Natural killer cell treated with Interleukin-12 subunit alpha and Interleukin-12 subunit beta and Interleukin-15 and Interleukin-18, amount 100 ng/mL, for 72 hours (primary cell): ENCODE measurements around the gene IFNGR2. TPM values are rescaled to one million over a fixed set of nuclear protein-coding genes. Genes with fewer than 3 reads are reported as not detected.

Source experiments
- ATAC-seq, 2 donors: fragments of 150-1000 bp; cut with Tn5 transposase in 1 of 2; sonication (Bioruptor Pico), chemical (Tn5 transposase) in 1 of 2; 2 replicates each; pipeline ENCODE4 v1.10.0; 2021
- DNase-seq: peaks from one replicate; pipeline ENCODE4 v3.0.0; 2022; ENCODE audit warnings: low spot score
- H3K27ac Mint-ChIP-seq, 2 donors: 1 replicate in 1 of 2; 2 replicates in 1 of 2; pipeline ENCODE4 v1.8.0; 2022; ENCODE audit warnings: mixed read lengths in 2 of 2, mild to moderate bottlenecking in 1 of 2, moderate library complexity in 1 of 2
- H3K27me3 Mint-ChIP-seq, 2 donors: 1 replicate in 1 of 2; 2 replicates in 1 of 2; pipeline ENCODE4 v1.8.0; 2022; ENCODE audit warnings: mixed read lengths in 2 of 2
- H3K36me3 Mint-ChIP-seq: one replicate; pipeline ENCODE4 v1.8.0; 2022; ENCODE audit warnings: mixed read lengths
- H3K4me1 Mint-ChIP-seq, 2 donors: 1 replicate in 1 of 2; 2 replicates in 1 of 2; pipeline ENCODE4 v1.8.0; 2022; ENCODE audit warnings: low read depth in 2 of 2, mixed read lengths in 2 of 2, mild to moderate bottlenecking in 1 of 2
- H3K4me3 Mint-ChIP-seq: one replicate; pipeline ENCODE4 v1.8.0; 2022; ENCODE audit warnings: mixed read lengths
- H3K9me3 Mint-ChIP-seq: 2 replicates; pipeline ENCODE4 v1.8.0; 2022; ENCODE audit warnings: mixed read lengths
- total RNA-seq, 2 donors: library from RNA; stranded (reverse); gene quantifications; one replicate each; pipeline ENCODE4 v1.2.3, GENCODE V29; 2022

Gene IFNGR2
- total RNA-seq, 2 donors from 2014 or later, result 1.6 TPM; not detected in 1

DNA sequence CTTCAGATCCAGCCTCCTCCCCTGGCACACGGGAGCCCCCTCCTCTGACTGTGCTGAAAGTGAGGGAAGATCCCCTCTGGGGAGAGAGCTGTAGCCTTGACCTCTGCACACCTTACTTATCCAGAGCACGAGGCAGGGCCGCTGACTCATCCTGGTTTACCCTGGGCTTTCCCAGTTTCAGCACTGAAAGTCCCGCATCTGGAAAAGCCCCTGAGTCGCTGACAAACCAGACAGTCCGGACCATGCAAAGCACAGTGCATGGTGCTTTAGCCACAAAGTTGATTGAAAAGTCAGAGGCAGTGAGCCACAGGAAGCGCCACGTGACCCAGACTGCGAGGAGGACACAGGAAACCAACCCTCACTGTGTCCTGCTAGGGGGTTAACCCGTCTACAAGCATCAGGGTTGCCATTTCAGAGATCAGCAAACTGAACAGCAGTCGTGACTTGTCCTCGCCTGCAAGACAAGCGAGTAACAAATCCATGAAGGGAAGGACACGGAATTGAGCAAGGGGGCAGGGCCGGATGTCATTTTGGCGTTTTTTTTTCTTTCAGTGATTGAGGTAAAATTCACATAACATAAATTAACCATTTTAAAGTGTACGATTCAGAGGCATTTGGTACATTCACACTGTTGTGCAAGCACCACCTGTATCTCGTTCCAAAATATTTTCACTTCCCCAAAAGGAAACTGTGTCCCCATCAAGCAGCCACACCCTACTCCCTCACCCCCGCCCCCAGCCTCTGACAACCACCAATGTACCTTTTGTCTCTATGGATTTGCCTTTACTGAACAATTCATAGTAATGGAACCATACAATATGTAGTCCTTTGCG is 19.9 kb upstream of the IFNGR2 start:
- peak; percentile 78 to 83 for ATAC-seq
- peak overlapping the region; percentile 70 to 88 for H3K27ac Mint-ChIP-seq
- peaks cover 20 to 44% of the 10 kb centered on the region in 2 donors for H3K27me3 Mint-ChIP-seq
- no peaks in the 10 kb centered on the region for H3K36me3 Mint-ChIP-seq
- no peaks in the 10 kb centered on the region for H3K9me3 Mint-ChIP-seq
- peak; percentile 93 for DNase-seq
- peak overlapping the region; percentile 76 for H3K4me3 Mint-ChIP-seq
- H3K4me1 Mint-ChIP-seq, result peaks cover 47 to 56% of the 10 kb centered on the region in 2 donors

GRCh38 chr21:33384841-33385331 is 18.3 kb upstream of the IFNGR2 start:
- Mint-ChIP-seq H3K36me3 (no peaks in the 10 kb centered on the region), H3K4me1 (peaks cover 49 to 56% of the 10 kb centered on the region in 2 donors), H3K4me3 (peak overlapping the region; percentile 48), H3K27ac (peak overlapping the region; percentile 61 to 88), H3K27me3 (peaks cover 25 to 47% of the 10 kb centered on the region in 2 donors), H3K9me3 (no peaks in the 10 kb centered on the region)
- peak; percentile 85 for ATAC-seq
- DNase-seq, result peak; percentile 72

DNA sequence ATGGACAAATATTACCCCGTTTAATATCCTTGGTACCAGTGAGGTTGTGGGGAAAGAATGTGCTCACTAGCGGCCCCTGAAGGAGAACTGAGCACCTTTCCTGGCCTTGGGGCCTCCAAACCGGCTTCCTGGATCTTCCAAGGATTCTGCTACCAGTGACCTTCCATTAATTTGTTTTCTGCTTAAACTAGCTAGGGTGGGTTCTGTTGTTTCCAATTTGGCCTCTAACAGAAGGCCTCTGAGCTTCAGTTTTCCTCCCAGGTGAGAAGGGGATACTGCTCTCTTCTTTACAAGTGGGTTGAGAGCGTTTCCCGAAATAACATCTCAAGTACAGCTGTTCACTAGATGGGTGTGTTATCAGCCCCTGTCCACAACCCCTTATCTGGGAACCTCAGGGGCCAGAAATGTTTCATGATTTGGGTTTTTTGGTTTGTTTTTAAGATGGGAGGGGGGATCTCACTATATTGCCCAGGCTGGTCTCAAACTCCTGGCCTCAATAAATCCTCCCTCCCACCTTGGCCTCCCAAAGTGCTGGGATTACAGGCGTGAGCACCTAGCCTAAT is 16.9 kb upstream of the IFNGR2 start:
- DNase-seq, result no peak
- Mint-ChIP-seq H3K4me1 (peaks cover 35 to 42% of the 10 kb centered on the region in 2 donors), H3K27me3 (peaks cover 31 to 49% of the 10 kb centered on the region in 2 donors), H3K36me3 (no peaks in the 10 kb centered on the region), H3K27ac (no peak overlapping the region), H3K4me3 (no peak overlapping the region), H3K9me3 (no peaks in the 10 kb centered on the region)
- no peak for ATAC-seq

- Mint-ChIP-seq H3K36me3 (no peaks in the 10 kb centered on the region), H3K4me3 (no peak overlapping the region), H3K9me3 (no peaks in the 10 kb centered on the region), H3K4me1 (peaks cover 34 to 35% of the 10 kb centered on the region in 2 donors), H3K27ac (no peak overlapping the region), H3K27me3 (peaks cover 31 to 47% of the 10 kb centered on the region in 2 donors)
- DNase-seq (no peak), ATAC-seq (no peak)
Observed at GRCh38 chr21:33387294-33387693, 15.9 kb upstream of the IFNGR2 start.

- Mint-ChIP-seq H3K27me3 (peaks cover 35 to 51% of the 10 kb centered on the region in 2 donors), H3K4me1 (peaks cover 25 to 26% of the 10 kb centered on the region in 2 donors), H3K27ac (peak overlapping the region in 1 of 2 donors; percentile 78), H3K9me3 (no peaks in the 10 kb centered on the region), H3K4me3 (peak overlapping the region; percentile 15), H3K36me3 (no peaks in the 10 kb centered on the region)
- no peak for ATAC-seq
- DNase-seq, result no peak
Observed at GRCh38 chr21:33388188-33388587, 15.0 kb upstream of the IFNGR2 start.

DNA sequence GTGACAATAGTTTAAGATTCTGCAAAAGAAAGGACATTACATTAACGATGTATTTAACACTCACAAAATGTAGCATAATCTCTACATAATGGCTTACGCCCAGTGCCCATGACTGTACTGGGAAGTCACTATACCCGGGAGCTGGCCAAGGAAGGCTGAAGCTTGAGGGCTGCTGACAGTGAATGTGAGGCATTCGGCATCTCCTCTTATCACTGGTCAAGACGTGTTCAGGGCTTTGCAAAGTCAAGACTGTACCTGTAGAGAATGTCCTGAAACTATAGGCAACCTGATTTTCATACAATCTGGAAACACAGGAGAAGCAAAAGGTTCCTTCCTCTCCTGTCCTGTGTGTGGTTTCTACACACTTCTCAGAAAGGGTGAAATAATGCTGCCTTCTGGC is 12.7 kb upstream of the IFNGR2 start:
- Mint-ChIP-seq H3K9me3 (no peaks in the 10 kb centered on the region), H3K4me3 (no peak overlapping the region), H3K27me3 (peaks cover 42 to 56% of the 10 kb centered on the region in 2 donors), H3K27ac (peak overlapping the region in 1 of 2 donors; percentile 43), H3K4me1 (peaks cover 7% of the 10 kb centered on the region in 2 donors), H3K36me3 (no peaks in the 10 kb centered on the region)
- ATAC-seq (no peak), DNase-seq (peak; percentile 12)

GRCh38 chr21:33391656-33392055 is 11.6 kb upstream of the IFNGR2 start:
- H3K4me3 Mint-ChIP-seq, result no peak overlapping the region
- no peaks in the 10 kb centered on the region for H3K9me3 Mint-ChIP-seq
- ATAC-seq (no peak), DNase-seq (no peak)
- peaks cover 4% of the 10 kb centered on the region in 2 donors for H3K4me1 Mint-ChIP-seq
- H3K27me3 Mint-ChIP-seq, result peaks cover 41 to 59% of the 10 kb centered on the region in 2 donors
- H3K27ac Mint-ChIP-seq, result no peak overlapping the region
- no peaks in the 10 kb centered on the region for H3K36me3 Mint-ChIP-seq

GRCh38 chr21:33392284-33392985 is 10.8 kb upstream of the IFNGR2 start:
- no peaks in the 10 kb centered on the region for H3K36me3 Mint-ChIP-seq
- ATAC-seq, result no peak
- H3K27ac Mint-ChIP-seq, result peak overlapping the region in 1 of 2 donors; percentile 6
- peaks cover 4% of the 10 kb centered on the region in 2 donors for H3K4me1 Mint-ChIP-seq
- no peak overlapping the region for H3K4me3 Mint-ChIP-seq
- no peak for DNase-seq
- H3K9me3 Mint-ChIP-seq, result no peaks in the 10 kb centered on the region
- peaks cover 41 to 59% of the 10 kb centered on the region in 2 donors for H3K27me3 Mint-ChIP-seq

DNA sequence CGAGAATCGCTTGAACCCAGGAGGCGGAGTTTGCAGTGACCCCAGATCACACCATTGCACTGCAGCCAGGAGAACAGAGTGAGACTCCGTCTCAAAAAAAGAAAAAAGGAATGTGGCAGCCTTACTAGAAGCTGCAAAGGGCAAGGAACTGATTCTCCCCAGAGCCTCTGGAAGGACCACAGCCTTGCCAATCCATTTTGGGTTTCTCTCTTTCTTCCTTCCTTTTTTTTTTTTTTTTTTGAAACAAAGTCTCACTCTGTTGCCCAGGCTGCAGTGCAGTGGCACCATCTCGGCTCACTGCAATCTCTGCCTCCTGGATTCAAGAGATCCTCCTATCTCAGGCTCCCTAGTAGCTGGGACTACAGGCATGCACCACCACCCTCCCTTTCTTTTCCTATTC is 9.9 kb upstream of the IFNGR2 start:
- Mint-ChIP-seq H3K36me3 (no peaks in the 10 kb centered on the region), H3K9me3 (no peaks in the 10 kb centered on the region), H3K4me1 (peaks cover 1 to 2% of the 10 kb centered on the region in 2 donors), H3K27me3 (peaks cover 45 to 61% of the 10 kb centered on the region in 2 donors), H3K4me3 (no peak overlapping the region), H3K27ac (no peak overlapping the region)
- ATAC-seq, result no peak
- no peak for DNase-seq

GRCh38 chr21:33394260-33394659 is 9.0 kb upstream of the IFNGR2 start:
- no peak overlapping the region for H3K4me3 Mint-ChIP-seq
- H3K27me3 Mint-ChIP-seq, result peaks cover 50 to 66% of the 10 kb centered on the region in 2 donors
- peaks cover 0 to 2% of the 10 kb centered on the region in 2 donors for H3K4me1 Mint-ChIP-seq
- H3K9me3 Mint-ChIP-seq, result no peaks in the 10 kb centered on the region
- no peaks in the 10 kb centered on the region for H3K36me3 Mint-ChIP-seq
- DNase-seq (no peak), ATAC-seq (peak; percentile 51 to 83)
- no peak overlapping the region for H3K27ac Mint-ChIP-seq

GRCh38 chr21:33395891-33396331 is 7.3 kb upstream of the IFNGR2 start:
- ATAC-seq, result no peak
- H3K4me1 Mint-ChIP-seq, result peaks cover 0 to 2% of the 10 kb centered on the region in 2 donors
- no peak for DNase-seq
- no peaks in the 10 kb centered on the region for H3K36me3 Mint-ChIP-seq
- H3K27me3 Mint-ChIP-seq, result peaks cover 43 to 61% of the 10 kb centered on the region in 2 donors
- no peak overlapping the region for H3K4me3 Mint-ChIP-seq
- H3K27ac Mint-ChIP-seq, result no peak overlapping the region
- H3K9me3 Mint-ChIP-seq, result no peaks in the 10 kb centered on the region

GRCh38 chr21:33396436-33396835 is 6.8 kb upstream of the IFNGR2 start:
- Mint-ChIP-seq H3K27me3 (peaks cover 44 to 66% of the 10 kb centered on the region in 2 donors), H3K4me3 (no peak overlapping the region), H3K9me3 (no peaks in the 10 kb centered on the region), H3K36me3 (no peaks in the 10 kb centered on the region), H3K4me1 (peaks cover 0 to 2% of the 10 kb centered on the region in 2 donors), H3K27ac (no peak overlapping the region)
- DNase-seq, result no peak
- no peak for ATAC-seq

GRCh38 chr21:33396951-33397350 is 6.3 kb upstream of the IFNGR2 start:
- DNase-seq (no peak), ATAC-seq (no peak)
- no peaks in the 10 kb centered on the region for H3K9me3 Mint-ChIP-seq
- no peak overlapping the region for H3K27ac Mint-ChIP-seq
- H3K4me3 Mint-ChIP-seq, result no peak overlapping the region
- H3K36me3 Mint-ChIP-seq, result no peaks in the 10 kb centered on the region
- H3K4me1 Mint-ChIP-seq, result peaks cover 0 to 2% of the 10 kb centered on the region in 2 donors
- H3K27me3 Mint-ChIP-seq, result peaks cover 47 to 70% of the 10 kb centered on the region in 2 donors
